ENCODE data around the gene SLC16A10. TPM values are rescaled to one million over a fixed set of nuclear protein-coding genes. Genes with fewer than 3 reads are reported as not detected.
"Not testable (repeated sequence)": the region's sequence is repeated elsewhere in the genome, so short reads cannot be mapped to it uniquely, and the experiment has no call there.

SLC16A10 gene
- polyA plus RNA-seq, 1 donor, result 34.1 TPM

DNA sequence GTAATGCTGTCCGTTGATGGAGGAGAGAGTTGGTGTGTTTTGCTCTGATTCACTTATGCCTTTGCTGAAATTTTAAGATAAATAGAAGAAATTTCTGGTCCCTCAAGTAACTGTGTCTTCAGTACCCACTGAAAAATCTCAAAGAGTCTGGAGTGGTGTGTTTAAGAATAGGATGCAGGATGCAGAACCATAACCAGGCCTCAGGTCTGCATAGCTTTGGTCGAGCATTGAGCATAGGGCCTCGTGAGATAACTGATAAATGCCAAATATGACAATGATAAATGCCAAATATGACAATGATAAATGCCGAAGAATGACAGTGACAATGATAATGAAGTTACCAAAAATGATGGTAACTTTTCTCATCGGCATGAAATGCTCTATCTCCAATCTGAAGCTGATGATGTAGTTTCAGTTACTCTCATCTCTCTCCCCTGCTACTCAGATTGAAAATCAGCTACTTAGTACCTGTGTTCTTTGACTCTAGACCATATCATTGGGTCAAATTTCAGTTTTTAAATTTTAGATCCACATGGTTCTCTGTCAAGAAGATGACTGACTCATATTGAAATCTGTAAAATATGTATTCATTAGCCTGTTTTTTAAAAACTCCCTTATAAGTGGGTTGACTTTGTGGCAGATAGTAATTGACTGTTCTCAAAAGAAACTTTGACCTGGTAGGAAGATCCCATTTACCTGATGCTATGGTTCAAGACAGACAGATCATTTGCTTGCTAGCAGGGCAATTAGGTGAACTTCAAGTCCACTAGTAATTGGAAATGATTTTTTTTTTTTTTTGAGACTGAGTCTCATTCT lies 96.6 kb downstream of the SLC16A10 start:
- no peak for DNase-seq

DNA sequence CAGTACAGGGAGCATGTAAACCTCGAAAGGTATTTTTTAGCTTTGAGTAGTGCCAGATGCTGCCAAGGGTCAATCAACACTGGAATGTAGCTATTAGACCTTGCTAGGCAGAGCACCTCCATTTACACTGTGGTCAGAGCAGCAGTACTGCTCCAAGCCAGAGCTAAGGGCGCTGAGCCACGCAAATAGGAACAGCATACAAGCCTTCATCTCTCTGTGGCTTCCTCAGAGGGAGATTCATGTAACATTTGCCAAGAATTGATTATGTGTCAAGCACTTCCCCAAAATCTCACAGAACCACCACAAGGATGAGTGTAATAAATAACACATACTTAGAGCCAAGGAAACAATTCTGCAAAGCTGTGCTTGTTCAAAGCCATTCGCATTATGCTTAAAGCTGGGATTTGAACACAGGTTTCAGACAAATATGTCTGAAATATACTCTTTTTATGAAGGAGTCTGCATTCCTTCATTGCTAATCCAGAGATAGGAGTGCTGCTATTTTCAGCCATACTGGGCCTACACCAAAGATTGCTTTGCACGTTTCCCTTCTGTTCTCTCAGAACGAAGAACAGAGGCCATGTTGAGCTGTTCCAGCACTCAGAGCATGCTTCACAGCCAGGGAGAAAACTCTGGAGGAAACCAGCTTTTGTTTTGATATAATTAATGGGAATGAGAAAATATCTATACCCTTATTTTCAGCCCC lies 97.7 kb downstream of the SLC16A10 start:
- no peak for DNase-seq

DNA sequence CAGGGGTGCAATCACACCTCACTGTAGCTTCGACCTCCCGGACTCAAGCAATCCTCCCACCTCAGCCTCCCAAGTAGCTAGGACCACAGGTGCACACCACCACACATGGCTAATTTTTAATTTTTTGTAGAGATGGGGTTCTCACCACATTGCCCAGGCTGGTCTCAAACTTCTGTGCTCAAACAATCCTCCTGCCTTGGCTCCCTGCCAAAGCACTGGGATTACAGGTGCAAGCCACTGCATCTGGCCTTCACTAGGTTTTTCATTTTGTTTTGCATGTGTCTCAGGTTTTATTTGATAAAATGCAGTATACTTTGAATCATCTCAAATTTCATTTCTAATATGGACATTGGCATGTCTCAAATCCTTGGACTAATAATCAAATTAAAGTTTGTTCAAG lies 98.7 kb downstream of the SLC16A10 start:
- no peak for DNase-seq

DNA sequence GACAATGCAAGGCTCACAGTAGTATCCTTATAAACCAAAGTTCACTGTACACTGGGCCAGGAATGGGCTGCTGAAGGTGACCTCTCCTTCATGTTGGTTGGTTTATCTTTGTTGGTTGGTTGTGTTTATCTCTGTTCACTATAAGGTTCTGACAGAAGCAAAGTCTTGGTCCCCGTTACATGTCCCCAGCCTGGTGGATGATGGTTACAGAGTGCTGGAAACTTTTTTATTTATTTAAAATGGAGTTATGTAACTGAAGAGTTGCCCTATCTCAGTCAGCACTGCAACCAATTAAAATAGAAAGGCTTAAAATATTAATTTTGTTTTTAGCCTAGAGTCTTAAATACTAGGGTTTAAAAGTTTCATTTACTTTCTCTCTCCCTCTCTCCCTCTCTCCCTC lies 100.6 kb downstream of the SLC16A10 start:
- no peak for DNase-seq

DNA sequence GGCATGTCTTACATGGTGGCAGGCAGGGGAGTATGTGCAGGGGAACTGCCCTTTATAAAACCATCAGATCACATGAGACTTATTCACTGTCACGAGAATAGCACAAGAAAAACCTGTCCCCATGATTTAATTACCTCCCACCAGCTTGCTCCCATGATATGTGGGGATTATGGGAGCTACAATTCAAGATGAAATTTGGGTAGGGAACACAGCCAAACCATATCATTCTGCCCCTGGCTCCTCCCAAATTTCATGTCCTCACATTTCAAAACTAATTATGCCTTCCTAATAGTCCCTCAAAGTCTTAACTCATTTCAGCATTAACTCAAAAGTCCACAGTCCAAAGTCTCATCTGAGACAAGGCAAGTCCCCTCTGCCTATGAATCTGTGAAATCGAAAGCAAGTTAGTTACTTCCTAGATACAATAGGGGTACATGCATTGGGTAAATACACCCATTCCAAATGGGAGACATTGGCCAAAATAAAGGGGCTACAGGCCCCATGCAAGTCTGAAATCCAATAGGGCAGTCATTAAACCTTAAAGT lies 102.4 kb downstream of the SLC16A10 start:
- not testable (repeated sequence) for DNase-seq

DNA sequence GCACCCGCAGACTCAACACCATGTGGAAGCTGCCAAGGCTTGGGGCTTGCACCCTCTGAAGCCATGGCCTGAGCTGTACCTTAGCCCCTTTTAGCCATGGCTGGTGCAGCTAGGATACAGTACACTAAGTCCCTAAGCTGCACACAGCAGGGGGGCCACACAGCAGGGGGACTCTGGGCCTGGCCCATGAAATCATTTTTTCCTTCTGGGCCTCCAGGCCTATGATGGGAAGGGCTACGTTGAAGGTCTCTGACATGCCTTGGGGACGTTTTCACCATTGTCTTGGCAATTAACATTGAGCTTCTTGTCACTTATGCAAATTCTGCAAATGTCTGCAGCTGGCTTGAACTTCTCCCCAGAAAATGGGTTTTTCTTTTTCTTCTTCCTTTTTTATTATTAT lies 103.3 kb downstream of the SLC16A10 start:
- no peak for DNase-seq

DNA sequence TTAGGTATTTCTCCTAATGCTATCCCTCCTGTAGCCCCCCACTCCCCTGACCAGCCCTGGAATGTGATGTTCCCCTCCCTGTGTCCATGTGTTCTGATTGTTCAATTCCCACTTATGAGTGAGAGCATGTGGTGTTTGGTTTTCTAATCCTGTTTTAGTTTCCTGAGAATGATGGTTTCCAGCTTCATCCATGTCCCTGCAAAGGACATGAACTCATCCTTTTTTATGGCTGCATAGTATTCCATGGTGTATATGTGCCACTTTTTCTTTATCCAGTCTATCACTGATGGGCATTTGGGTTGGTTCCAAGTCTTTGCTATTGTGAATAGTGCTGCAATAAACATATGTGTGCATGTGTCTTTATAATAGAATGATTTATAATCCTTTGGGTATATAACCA lies 103.8 kb downstream of the SLC16A10 start:
- DNase-seq, result not testable (repeated sequence)

DNA sequence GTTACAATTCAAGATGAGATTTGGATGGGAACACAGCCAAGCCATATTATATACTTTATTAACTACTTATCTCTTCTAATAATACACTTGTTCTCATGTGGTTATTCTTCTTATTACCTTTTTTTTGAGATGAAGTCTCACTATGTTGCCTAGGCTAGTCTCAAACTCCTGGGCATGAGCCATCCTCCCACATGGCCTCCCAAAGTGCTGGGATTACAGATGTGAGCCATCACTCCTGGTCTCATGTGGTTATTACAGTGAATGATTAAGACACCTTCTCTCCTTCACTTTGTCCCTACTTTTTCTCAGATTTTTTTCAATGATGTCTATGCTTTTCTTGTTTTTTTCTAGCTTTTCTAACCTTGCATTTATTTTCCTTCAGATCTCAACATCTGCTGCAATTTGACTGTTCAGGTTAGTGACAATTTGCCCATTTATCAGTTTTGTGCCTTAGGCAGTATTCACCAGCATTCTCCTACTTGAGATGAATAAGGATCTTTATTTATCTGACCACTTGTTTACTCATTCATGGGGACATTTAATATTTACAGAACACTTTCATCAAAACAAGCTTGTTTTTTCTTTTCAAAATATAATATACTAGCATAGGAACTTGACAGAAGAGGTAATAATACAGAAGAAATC lies 105.7 kb downstream of the SLC16A10 start:
- no peak for DNase-seq

DNA sequence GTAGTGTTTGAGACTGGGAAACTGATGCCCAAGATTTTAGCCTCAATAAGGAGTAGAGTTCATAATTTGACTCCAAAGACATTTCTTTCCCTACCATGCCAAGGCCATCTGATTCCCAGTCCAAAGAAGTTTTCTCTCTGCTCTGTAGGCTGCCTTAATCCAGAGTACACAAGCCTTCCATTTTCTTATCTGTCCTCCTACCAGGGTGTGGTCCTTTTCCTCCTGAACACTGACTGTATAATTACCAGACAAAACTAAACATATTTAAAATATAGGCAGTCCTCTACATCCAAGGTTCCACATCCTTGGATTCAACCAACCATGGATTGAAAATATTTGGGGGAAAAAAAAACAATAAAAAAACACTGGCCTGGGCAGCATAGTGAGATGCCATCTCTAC lies 108.4 kb downstream of the SLC16A10 start:
- no peak for DNase-seq

DNA sequence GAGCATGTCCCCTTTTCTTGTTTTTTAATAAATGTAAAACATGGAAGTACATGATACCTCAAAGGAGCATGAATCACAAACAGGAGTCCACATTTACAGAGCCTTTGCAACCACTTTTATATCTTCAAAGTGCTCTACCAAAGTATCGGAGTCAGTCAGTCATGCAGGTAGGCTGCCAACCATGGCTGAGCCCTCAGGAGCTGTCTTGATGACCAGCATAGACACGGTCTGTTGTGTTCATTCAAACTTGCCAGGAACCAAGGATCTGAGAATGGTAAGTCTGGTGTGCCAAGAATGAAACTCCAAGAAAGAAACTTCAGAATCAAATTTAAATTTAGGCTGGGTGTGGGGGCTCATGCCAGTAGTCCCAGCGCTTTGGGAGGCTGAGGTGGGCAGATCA lies 111.5 kb downstream of the SLC16A10 start:
- no peak for DNase-seq

DNA sequence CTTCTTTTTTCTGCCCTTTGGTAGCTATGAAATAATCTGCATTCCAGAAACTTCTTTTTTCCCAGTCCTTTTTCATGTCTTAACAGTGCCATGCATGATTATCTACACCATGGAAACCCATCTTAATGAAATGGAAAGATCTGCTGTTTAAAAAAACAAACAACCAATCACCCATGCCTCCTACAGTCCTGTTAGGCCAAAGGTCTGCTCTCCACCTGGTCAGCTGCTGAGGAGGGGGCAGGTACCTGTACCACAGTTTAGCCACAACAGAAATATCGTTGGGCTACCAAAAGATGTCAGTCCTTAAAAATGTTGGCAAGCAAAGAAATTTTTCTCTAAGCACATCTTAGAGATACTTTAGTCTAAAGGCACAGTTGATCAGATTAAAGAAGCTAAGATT lies 112.6 kb downstream of the SLC16A10 start:
- DNase-seq, result peak; percentile 5

DNA sequence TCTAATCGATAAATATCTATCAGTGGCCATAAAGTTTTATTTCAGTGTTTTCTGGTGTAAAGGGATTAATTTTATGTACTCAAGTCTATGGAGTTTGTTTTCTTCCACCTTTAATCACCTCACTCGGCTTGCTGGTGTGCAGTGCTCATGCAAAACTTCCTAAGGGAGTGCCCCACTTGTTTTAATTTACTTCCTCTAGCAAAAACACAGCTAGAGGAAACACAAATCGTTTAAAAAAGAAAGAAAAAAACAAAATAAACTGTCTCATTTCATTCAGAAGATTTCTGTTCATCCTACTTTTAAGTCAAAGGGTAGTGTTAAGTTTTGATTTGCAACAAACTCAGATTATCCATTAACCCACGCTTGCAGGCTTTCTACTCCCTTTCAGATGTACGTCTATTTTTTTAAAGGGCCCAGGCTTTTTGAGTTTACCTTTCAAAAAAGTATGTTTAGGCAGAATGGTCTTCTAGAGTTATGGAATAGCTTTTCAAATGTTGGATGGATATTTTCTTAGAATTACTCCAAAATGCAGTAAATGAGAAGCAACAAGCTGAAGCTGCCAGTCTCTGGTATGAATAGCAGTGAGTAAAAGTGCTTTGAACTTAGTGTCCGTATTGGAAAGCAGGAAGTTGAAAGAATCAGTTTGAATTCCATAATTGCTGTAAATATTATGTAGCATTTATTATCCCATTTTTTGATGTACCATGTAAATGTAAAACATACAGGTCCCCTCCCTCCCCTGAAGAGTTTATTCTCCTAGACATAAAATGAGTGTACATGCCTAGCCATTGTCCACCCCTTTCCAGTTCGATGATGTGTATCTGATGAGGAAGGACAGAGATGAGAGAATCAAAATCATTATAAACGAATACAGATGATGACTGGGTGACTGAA lies 113.3 kb downstream of the SLC16A10 start:
- peak; percentile 39 for DNase-seq

DNA sequence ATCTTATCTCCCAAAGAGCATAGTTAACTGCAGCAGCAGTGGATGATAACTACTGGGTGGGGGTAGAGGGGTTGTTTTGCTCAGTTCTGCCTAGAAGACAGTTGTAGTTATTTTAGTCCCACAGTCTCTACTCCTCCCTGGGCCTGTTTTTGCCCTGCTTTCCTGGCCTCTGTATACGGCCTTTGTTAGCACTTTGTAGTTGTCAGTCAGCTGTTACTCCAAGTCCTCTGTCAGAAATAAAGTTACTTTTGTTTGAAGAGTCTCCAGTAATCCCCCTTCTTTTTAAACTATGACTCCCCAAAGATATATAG lies 113.9 kb downstream of the SLC16A10 start:
- no peak for DNase-seq

DNA sequence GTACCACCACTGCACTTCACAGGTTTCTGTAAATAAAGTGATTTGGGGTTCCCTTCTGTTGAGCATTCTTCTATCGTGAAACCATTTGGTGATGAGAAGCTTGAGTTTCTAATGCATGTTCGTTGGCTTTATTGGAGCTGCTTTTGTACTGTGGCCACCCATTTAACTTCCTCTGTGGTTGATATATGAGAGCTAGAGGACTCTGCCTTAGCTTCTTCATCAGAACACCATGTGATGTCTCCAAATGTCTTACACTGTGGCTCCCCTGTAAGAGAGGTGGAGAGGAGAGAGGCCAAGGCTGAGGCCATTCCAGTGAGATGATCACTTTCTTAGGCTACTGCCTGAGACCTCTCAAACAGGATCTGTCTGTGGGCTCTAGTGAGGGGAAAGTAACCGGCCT lies 114.5 kb downstream of the SLC16A10 start:
- DNase-seq, result no peak

DNA sequence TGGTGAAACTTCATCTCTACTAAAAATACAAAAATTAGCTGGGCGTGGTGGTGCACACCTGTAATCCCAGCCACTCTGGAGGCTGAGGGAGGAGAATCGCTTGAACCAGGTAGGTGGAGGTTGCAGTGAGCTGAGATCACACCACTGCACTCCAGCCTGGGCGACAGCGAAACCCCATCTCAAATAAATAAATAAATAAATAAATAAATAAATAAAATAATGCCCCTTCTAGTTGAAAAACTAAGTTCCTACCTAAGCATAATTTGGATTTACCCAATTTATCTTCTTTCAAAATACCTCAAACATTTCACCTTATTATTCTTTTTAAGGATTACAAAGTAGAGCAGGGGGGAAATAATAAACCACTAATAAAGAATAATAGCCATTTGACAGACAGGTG lies 116.2 kb downstream of the SLC16A10 start:
- not testable (repeated sequence) for DNase-seq

DNA sequence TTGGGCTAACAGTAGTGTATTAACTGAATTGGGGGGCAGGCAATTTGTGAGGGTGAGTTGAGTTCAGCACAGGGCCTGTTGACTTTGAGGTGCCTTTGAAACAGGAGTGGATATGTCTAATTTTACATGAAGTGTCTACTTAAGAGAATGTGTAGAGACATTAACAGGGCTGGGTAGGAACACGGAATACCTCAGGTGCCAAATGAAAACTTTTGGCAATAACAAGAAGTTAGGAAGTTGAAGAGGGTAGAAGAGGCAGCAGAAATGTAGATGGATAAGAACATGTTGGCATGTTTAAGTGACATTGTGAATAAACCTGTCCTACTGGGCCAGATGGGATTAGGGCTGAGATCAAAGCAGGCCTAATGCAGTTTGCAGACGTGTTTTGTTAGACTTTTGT lies 117.0 kb downstream of the SLC16A10 start:
- DNase-seq, result no peak

DNA sequence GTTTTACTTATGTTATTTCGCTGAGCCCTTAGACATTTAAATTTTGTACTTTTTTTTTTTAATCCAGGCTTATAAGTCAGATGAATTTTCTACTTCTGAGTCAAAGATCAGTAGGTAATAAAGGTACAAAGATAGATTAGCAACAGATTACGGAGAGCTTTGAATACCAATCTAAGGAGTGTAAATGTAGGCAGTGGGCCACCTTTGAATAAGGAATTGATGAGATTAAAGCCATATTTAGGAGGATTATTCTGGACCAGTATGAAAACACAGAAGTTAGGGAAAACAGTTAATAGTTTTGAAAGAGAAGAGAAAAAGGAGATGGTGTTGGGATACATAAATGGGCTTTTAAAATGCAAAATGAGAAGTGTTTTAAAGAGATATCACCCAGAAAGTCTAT lies 117.6 kb downstream of the SLC16A10 start:
- no peak for DNase-seq

DNA sequence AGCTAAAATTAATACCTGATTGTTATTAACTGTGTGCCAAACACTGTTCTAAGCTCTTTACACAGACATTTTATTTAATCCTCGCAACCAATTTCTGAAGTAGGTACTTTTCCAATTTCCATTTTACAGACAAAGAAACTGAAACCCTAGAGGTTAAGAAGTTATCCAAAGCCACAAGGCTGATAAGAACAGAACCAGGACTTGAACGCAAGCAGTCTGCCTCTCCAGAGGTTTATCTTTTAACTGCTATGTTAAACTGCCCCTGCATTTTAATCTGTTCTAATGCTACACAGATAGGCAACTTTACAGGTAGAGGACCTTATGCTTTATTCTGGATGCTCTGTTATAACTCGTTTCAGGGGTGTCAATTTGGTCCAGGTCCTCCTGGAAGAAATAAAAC lies 118.2 kb downstream of the SLC16A10 start:
- no peak for DNase-seq

DNA sequence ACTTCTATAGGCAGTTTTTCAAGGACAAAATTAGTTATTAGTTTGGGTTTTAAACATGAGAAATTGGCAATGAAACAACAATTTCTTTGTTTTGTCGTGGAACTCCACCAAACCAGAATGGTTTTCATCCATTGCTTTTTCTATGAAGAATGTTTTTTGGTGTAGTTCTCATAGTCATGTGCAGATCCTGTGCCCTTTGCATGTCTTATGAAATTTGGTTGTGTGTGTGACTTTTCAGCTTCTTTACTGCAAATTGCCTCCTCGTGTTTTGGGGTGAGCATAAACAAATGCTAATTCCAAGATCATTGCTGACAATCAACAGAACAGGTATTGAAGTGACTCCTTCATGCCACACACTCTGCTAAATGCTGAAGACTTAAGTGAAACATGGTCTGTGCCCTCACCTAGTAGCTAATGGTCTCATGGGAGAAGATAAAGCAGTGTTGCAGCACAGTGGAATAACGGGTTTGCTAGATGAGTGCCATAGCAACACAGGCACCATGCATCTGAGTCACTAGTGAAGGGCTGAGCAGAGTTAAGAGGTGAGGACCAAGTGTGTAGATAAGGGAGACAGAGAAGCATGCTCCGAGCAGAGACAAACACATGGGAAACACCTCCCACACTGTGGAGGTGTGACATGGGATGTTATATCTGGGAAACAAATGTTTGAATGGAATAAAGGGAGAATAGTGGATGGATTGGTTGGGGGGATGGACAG lies 120.0 kb downstream of the SLC16A10 start:
- DNase-seq, result no peak

DNA sequence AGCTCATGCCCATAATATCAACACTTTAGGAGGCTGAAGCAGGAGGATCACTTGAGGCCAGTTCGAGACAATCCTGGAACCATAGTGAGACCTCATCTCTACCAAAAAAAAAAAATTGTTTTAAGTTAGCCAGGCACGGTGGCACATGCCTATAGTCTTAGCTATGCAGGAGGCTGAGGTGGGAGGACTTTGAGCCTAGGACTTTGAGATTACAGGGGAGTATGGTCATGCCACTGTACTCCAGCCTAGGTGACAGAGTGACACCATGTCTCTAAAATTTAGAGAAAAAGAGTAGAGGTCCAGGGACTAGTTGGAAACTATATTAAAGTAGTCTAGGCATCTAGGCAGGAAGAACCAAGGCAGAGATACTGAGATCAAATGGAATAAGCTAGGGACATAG lies 121.6 kb downstream of the SLC16A10 start:
- DNase-seq, result no peak

DNA sequence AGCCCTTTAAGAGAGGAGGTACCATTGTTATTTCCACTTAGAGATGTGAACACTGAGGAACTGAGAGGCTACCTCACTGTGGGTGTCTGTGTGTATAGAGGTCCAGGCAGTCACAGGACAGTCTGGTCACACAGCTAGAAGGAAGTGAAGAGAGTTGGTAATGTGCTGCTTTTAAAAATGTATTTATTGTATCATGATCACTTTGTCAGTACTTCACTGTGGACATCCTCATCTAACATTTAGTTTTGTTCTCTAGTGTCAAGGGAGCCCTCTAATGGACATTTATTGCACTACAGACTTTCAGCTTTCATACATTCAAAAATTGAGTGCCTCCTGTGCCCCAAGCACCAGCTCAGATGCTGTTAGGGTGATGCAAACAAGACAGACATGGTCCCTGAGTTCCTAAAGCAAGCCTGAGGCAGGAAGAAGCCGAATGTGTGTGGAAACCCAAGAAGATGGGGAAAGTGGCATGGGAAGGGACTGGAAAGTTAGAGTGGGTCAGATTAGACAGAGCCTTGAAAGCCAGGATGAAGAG lies 123.0 kb downstream of the SLC16A10 start:
- peak; percentile 65 for DNase-seq
